GM23248 (cell line): ENCODE measurements around the gene SSTR5. TPM values are rescaled to one million over a fixed set of nuclear protein-coding genes. Genes with fewer than 3 reads are reported as not detected.

Experiments
- DNase-seq: peaks from one replicate; pipeline ENCODE4 v3.0.0-alpha.2; 2015
- H2AFZ ChIP-seq: fragments of 200-600 bp; sonication (generic); 2 replicates; pipeline ENCODE4 v1.6.1; 2016; ENCODE audit warnings: antibody characterized with exemption
- H3F3A ChIP-seq: fragments of 200-600 bp; sonication (generic); 2 replicates; pipeline ENCODE4 v1.6.1; 2016; ENCODE audit warnings: mild to moderate bottlenecking, antibody characterized with exemption, mixed run types; ENCODE audit not compliant: insufficient read depth
- H3K27ac ChIP-seq: fragments of 200-600 bp; sonication (generic); 2 replicates; pipeline ENCODE4 v1.5.1; 2016; ENCODE audit warnings: mild to moderate bottlenecking
- H3K27me3 ChIP-seq: fragments of 200-600 bp; sonication (generic); replicated peaks from 2 replicates; pipeline ENCODE4 v1.6.1; 2016; ENCODE audit warnings: mild to moderate bottlenecking; ENCODE audit not compliant: insufficient read depth
- H3K36me3 ChIP-seq: fragments of 200-600 bp; sonication (generic); 2 replicates; pipeline ENCODE4 v1.6.1; 2016; ENCODE audit warnings: low read depth, mild to moderate bottlenecking
- H3K4me1 ChIP-seq: fragments of 200-600 bp; sonication (generic); 2 replicates; pipeline ENCODE4 v1.6.1; 2016; ENCODE audit warnings: mild to moderate bottlenecking; ENCODE audit not compliant: insufficient read depth
- H3K4me2 ChIP-seq: fragments of 200-600 bp; sonication (generic); one replicate; pipeline ENCODE4 v1.6.1; 2016; ENCODE audit warnings: mild to moderate bottlenecking; ENCODE audit not compliant: unreplicated experiment
- H3K4me3 ChIP-seq: fragments of 200-600 bp; sonication (generic); 2 replicates; pipeline ENCODE4 v1.5.1; 2016; ENCODE audit warnings: mild to moderate bottlenecking
- H3K79me2 ChIP-seq: fragments of 200-600 bp; sonication (generic); 2 replicates; pipeline ENCODE4 v1.6.1; 2016; ENCODE audit warnings: mild to moderate bottlenecking; ENCODE audit not compliant: insufficient read depth
- H3K9ac ChIP-seq: fragments of 200-600 bp; sonication (generic); 2 replicates; pipeline ENCODE4 v1.6.1; 2016; ENCODE audit warnings: mild to moderate bottlenecking
- H3K9me2 ChIP-seq: fragments of 200-600 bp; sonication (generic); 2 replicates; pipeline ENCODE4 v1.6.1; 2016; ENCODE audit warnings: mixed run types, mild to moderate bottlenecking, moderate library complexity; ENCODE audit not compliant: insufficient read depth
- H3K9me3 ChIP-seq: fragments of 200-600 bp; sonication (generic); one replicate; pipeline ENCODE4 v1.6.1; 2017; ENCODE audit warnings: low read depth
- H4K20me1 ChIP-seq: fragments of 200-600 bp; sonication (generic); 2 replicates; pipeline ENCODE4 v1.6.0; 2016; ENCODE audit not compliant: insufficient read depth
- EZH2 ChIP-seq: fragments of 200-600 bp; sonication (generic); IDR thresholded peaks from 2 replicates; pipeline ENCODE4 v1.6.1; 2018; ENCODE audit warnings: antibody characterized with exemption, mild to moderate bottlenecking; ENCODE audit not compliant: insufficient read depth, poor library complexity, severe bottlenecking
- EZH2phosphoT487 ChIP-seq: fragments of 200-600 bp; sonication (generic); IDR thresholded peaks from 2 replicates; pipeline ENCODE4 v1.6.1; 2018; ENCODE audit warnings: antibody characterized with exemption, moderate library complexity, mild to moderate bottlenecking, low read depth; ENCODE audit not compliant: insufficient read depth
- WGBS, 2 experiments: methylation state at CpG; one replicate each; pipeline ENCODE4 v1.1.6; 2015 to 2017; ENCODE audit warnings: low lambda C conversion rate in 2 of 2, low coverage in 1 of 2; ENCODE audit errors: missing lambda C conversion rate in 2 of 2; 5-methylcytosine and 5-hydroxymethylcytosine counted together
- in situ Hi-C: fragments of 300-500 bp; cut with MboI; formaldehyde crosslinking; loops from 2 replicates; pipeline ENCODE4 v1.15.0; 2020
- polyA plus RNA-seq: library from polyadenylated mRNA; unstranded; fragments of >200 nt; fragmentation: Nextera tagmentation; extraction: Ambion mirVana; gene quantifications from 2 replicates; pipeline ENCODE4 v1.2.1, GENCODE V29; 2016
- total RNA-seq: library from RNA; depleted of rRNA; stranded (reverse); fragments of >200 nt; shearing (Covaris generic); gene quantifications from 2 replicates; pipeline ENCODE4 v1.2.3, GENCODE V29; 2014

Gene SSTR5
- total and polyA plus RNA-seq, 2 experiments from 2014 or later: not detected

DNA sequence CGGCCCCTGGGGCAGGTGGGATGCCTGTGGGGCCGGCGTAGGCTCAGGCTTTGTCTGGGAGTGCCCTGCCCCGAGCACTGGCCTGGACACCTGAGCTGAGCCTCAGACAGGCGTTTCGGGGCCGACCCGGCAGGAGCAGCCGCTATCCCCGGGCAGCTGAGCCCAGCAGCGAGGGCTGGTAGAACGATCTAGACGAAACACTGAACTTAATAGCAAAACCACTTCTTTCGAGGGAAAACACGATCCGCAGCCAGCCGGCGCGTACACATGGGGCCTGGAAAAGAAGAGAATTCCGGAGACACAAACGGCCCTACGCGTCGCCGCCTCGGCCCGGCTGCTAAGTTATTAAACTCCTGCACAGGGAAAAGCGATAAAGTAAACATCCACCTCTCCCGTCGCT lies 22.0 kb upstream of the SSTR5 start:
- Histone ChIP-seq H3F3A (no peaks in the 10 kb centered on the region), H3K27ac (no peak overlapping the region), H3K79me2 (no peaks in the 10 kb centered on the region), H3K27me3 (no peaks in the 10 kb centered on the region), H3K4me1 (no peaks in the 10 kb centered on the region), H3K4me2 (no peak overlapping the region), H3K9me2 (no peaks in the 10 kb centered on the region), H4K20me1 (no peaks in the 10 kb centered on the region), H3K4me3 (no peak overlapping the region), H2AFZ (no peak overlapping the region), H3K9ac (no peak overlapping the region), H3K9me3 (no peaks in the 10 kb centered on the region), H3K36me3 (no peaks in the 10 kb centered on the region)
- in situ Hi-C loops: loop anchor here (25.0 kb wide), 1 partner anchor 238 kb away; the partner anchor contains the start of gene GNG13
- DNase-seq: no peak
- TF ChIP-seq EZH2phosphoT487 (no peak), EZH2 (no peak)
- 42 to 54% methylated on average over 21 to 30 of the region's 30 CpGs for WGBS, 2 experiments

- H3K4me2 ChIP-seq: no peak overlapping the region
- in situ Hi-C loops: loop anchor here (25.0 kb wide), 1 partner anchor 239 kb away; the partner anchor contains the start of gene GNG13
- no peak overlapping the region for H2AFZ ChIP-seq
Observed at GRCh38 chr16:1050921-1051320, 21.6 kb upstream of the SSTR5 start.

DNA sequence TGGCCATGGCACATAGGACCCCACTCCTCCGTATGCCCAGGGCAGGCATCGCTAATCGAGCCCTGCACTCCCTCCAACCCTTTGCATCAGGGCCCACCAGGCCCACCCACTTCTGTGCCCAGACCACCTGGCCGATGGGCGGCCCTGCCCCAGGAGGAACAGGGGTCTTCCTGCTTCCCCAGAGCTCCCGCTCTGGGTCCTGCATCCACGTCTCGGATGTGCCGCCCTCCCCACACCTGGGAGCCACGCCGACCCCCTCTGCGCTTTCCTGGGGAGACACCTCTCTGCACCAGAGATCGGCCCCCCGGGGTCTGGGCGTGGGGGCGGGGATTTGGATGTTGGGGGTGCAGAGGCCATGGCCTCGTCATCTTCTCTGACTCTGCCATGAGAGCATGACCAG lies 21.1 kb upstream of the SSTR5 start:
- Histone ChIP-seq H4K20me1 (no peaks in the 10 kb centered on the region), H3K79me2 (no peaks in the 10 kb centered on the region), H2AFZ (no peak overlapping the region), H3K4me2 (no peak overlapping the region), H3K4me1 (no peaks in the 10 kb centered on the region), H3F3A (no peaks in the 10 kb centered on the region), H3K36me3 (no peaks in the 10 kb centered on the region), H3K9me3 (no peaks in the 10 kb centered on the region), H3K9me2 (no peaks in the 10 kb centered on the region), H3K4me3 (no peak overlapping the region), H3K27ac (no peak overlapping the region), H3K9ac (no peak overlapping the region), H3K27me3 (no peaks in the 10 kb centered on the region)
- in situ Hi-C loops: loop anchor here (25.0 kb wide), 1 partner anchor 239 kb away; the partner anchor contains the start of gene GNG13
- TF ChIP-seq EZH2 (no peak), EZH2phosphoT487 (no peak)
- DNase-seq: no peak
- 86 to 90% methylated on average over 17 of the region's 17 CpGs for WGBS, 2 experiments

More at GRCh38 chr16:1050921-1051320, 21.6 kb upstream of the SSTR5 start:
- Histone ChIP-seq H3K36me3 (no peaks in the 10 kb centered on the region), H3F3A (no peaks in the 10 kb centered on the region), H3K79me2 (no peaks in the 10 kb centered on the region), H3K4me3 (no peak overlapping the region), H3K9ac (no peak overlapping the region), H4K20me1 (no peaks in the 10 kb centered on the region), H3K9me3 (no peaks in the 10 kb centered on the region), H3K9me2 (no peaks in the 10 kb centered on the region), H3K27me3 (no peaks in the 10 kb centered on the region), H3K27ac (no peak overlapping the region), H3K4me1 (no peaks in the 10 kb centered on the region)
- DNase-seq: no peak
- 66 to 73% methylated on average over 8 to 15 of the region's 15 CpGs for WGBS, 2 experiments
- TF ChIP-seq EZH2 (no peak), EZH2phosphoT487 (no peak)

- Histone ChIP-seq H3K27me3 (no peaks in the 10 kb centered on the region), H3F3A (no peaks in the 10 kb centered on the region), H3K4me2 (no peak overlapping the region), H3K79me2 (no peaks in the 10 kb centered on the region), H3K9ac (no peak overlapping the region), H4K20me1 (no peaks in the 10 kb centered on the region), H3K27ac (no peak overlapping the region), H3K9me2 (no peaks in the 10 kb centered on the region), H3K4me1 (no peaks in the 10 kb centered on the region), H3K4me3 (no peak overlapping the region), H2AFZ (no peak overlapping the region), H3K9me3 (no peaks in the 10 kb centered on the region), H3K36me3 (no peaks in the 10 kb centered on the region)
- no peak for TF ChIP-seq EZH2
- no peak for TF ChIP-seq EZH2phosphoT487
- in situ Hi-C loops: loop anchor here (25.0 kb wide), 1 partner anchor 240 kb away; the partner anchor contains the start of gene GNG13
- DNase-seq: no peak
- 53 to 71% methylated on average over 7 to 9 of the region's 9 CpGs for WGBS, 2 experiments
Observed at GRCh38 chr16:1052721-1053120, 19.8 kb upstream of the SSTR5 start.
